Colonic mucosa (tissue), 4 donors: ENCODE results near the gene TJAP1. TPM values are rescaled to one million over a fixed set of nuclear protein-coding genes. Genes with fewer than 3 reads are reported as not detected.
A peak's percentile ranks its signal among the peaks of the same experiment; 100 is the strongest.

ENCODE experiments used
- DNase-seq: peaks from one replicate; pipeline ENCODE4 v3.0.0-alpha.2; 2020
- H3K27ac ChIP-seq: fragments of 200-600 bp; one replicate; pipeline ENCODE4 v1.8.0; 2021
- H3K27me3 ChIP-seq: fragments of 200-600 bp; one replicate; pipeline ENCODE4 v1.8.0; 2021
- H3K36me3 ChIP-seq: fragments of 200-600 bp; one replicate; pipeline ENCODE4 v1.8.0; 2021
- H3K4me1 ChIP-seq: fragments of 200-600 bp; one replicate; pipeline ENCODE4 v1.8.0; 2021; ENCODE audit warnings: mild to moderate bottlenecking
- H3K4me3 ChIP-seq: fragments of 200-600 bp; one replicate; pipeline ENCODE4 v1.8.0; 2021
- H3K9ac ChIP-seq, 2 donors: one replicate each; pipeline ENCODE4 v1.7.0; 2013; ENCODE audit warnings: control low read depth in 2 of 2, low read depth in 2 of 2, low read length in 2 of 2
- H3K9me3 ChIP-seq: fragments of 200-600 bp; one replicate; pipeline ENCODE4 v1.8.0; 2021
- intact Hi-C: fragments of 100-400 bp; cut with DNase I; formaldehyde crosslinking; loops from one replicate; pipeline ENCODE4 v1.14.1; 2022
- total RNA-seq, 2 donors: library from RNA; stranded (reverse); fragmentation: NEBNext Ultra II Directional in 1 of 2; extraction: Animal tissue kit (Norgen Biotek cat#: 25700) in 1 of 2; gene quantifications; one replicate each; pipeline ENCODE4 v1.2.1, GENCODE V29; 2021
- TF ChIP-seq, protein P1 (sequence below): fragments of 200-600 bp; IDR thresholded peaks from one replicate; pipeline ENCODE4 v1.8.0; 2022; ENCODE audit warnings: antibody characterized with exemption, mild to moderate bottlenecking
- donor health status: healthy.
- donor health status: DM: no; HTN: no; CAD: no.
- donor health status: DM: no; HTN: no; CAD: no.

TJAP1 gene
- total RNA-seq, 2 donors from 2014 or later, result 18.6 to 26.4 TPM

GRCh38 chr6:43517505-43518357, 40.4 kb downstream of the TJAP1 start:
- Histone ChIP-seq H3K27ac (peak overlapping the region; percentile 89), H3K4me1 (peaks cover 19% of the 10 kb centered on the region), H3K9me3 (no peaks in the 10 kb centered on the region), H3K27me3 (no peaks in the 10 kb centered on the region), H3K9ac (peak overlapping the region; percentile 75 to 97), H3K36me3 (peaks cover 14% of the 10 kb centered on the region), H3K4me3 (peak overlapping the region; percentile 97)
- TF ChIP-seq, protein P1, sequence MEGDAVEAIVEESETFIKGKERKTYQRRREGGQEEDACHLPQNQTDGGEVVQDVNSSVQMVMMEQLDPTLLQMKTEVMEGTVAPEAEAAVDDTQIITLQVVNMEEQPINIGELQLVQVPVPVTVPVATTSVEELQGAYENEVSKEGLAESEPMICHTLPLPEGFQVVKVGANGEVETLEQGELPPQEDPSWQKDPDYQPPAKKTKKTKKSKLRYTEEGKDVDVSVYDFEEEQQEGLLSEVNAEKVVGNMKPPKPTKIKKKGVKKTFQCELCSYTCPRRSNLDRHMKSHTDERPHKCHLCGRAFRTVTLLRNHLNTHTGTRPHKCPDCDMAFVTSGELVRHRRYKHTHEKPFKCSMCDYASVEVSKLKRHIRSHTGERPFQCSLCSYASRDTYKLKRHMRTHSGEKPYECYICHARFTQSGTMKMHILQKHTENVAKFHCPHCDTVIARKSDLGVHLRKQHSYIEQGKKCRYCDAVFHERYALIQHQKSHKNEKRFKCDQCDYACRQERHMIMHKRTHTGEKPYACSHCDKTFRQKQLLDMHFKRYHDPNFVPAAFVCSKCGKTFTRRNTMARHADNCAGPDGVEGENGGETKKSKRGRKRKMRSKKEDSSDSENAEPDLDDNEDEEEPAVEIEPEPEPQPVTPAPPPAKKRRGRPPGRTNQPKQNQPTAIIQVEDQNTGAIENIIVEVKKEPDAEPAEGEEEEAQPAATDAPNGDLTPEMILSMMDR, result no peak
- intact Hi-C loops, result no loop called here
- DNase-seq, result no peak

DNA sequence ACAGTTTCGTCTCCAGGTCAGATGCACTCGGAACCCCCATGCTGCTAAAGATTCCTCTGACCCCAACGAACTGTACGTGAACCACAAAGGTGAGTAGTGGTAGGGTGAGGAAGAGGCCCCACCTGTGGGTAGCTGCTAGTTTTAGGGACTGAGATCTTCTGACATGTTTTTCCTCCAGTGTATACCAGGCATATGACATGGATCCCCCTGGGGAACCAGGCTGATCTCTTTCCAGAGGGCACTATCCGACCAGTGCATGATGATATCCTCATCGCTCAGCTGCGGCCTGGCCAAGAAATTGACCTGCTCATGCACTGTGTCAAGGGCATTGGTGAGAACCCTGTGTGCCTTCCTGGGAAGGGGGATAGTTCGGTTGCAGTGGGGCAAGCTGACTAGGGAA, 42.7 kb downstream of the TJAP1 start:
- Histone ChIP-seq H3K27ac (no peak overlapping the region), H3K9ac (no peak overlapping the region), H3K4me1 (peaks cover 18% of the 10 kb centered on the region), H3K27me3 (no peaks in the 10 kb centered on the region), H3K4me3 (no peak overlapping the region), H3K36me3 (peaks cover 14% of the 10 kb centered on the region), H3K9me3 (no peaks in the 10 kb centered on the region)
- DNase-seq, result no peak
- intact Hi-C loops, result no loop called here
- TF ChIP-seq, protein P1, result no peak

- Histone ChIP-seq H3K36me3 (peaks cover 14% of the 10 kb centered on the region), H3K27ac (no peak overlapping the region), H3K9ac (no peak overlapping the region), H3K27me3 (no peaks in the 10 kb centered on the region), H3K4me3 (no peak overlapping the region), H3K9me3 (no peaks in the 10 kb centered on the region), H3K4me1 (peaks cover 7% of the 10 kb centered on the region)
- intact Hi-C loops, result no loop called here
- no peak for DNase-seq
- TF ChIP-seq, protein P1, result no peak
Measured at GRCh38 chr6:43521836-43522235, 44.5 kb downstream of the TJAP1 start.

DNA sequence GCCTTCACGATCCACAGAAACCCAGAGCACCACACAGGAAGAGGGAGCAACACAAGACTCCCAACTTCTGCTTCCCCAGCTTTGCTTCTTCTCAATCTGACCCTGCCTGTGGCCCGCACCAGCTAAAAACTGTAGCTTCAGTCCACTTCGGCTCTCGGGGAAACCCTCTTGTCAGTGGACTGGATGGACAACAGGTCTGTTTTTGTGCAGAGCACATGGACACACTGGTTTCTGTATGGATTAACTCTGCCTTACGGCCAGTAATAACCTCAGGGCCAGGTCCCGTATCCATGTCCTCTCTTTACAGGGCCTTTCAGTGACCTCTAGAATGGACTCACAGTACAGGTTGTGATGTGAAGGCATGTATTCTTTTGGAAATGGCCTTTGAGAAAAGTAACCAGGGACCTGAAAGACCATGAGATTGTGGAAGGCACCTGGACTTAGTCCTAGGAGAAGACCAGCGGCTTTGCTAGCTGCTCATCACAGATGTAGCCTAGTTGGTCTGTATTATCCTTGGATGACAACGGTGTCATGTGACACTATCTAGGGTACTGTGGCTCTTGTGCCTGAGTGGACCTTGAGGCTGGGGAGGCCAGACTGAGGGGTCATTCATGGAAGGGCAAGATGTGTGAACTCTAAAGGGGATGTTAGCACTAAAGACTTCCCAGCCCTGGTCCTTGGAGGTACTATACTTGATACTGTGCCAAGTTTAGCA, 45.3 kb downstream of the TJAP1 start:
- Histone ChIP-seq H3K27me3 (no peaks in the 10 kb centered on the region), H3K4me1 (peaks cover 7% of the 10 kb centered on the region), H3K36me3 (peaks cover 14% of the 10 kb centered on the region), H3K27ac (no peak overlapping the region), H3K9me3 (no peaks in the 10 kb centered on the region), H3K9ac (no peak overlapping the region), H3K4me3 (no peak overlapping the region)
- TF ChIP-seq, protein P1, result no peak
- intact Hi-C loops, result no loop called here
- DNase-seq, result no peak

GRCh38 chr6:43523284-43523683, 45.9 kb downstream of the TJAP1 start:
- H3K9me3 ChIP-seq, result no peaks in the 10 kb centered on the region
- TF ChIP-seq, protein P1, result no peak
- H3K27me3 ChIP-seq, result no peaks in the 10 kb centered on the region
- no peak overlapping the region for H3K9ac ChIP-seq
- peaks cover 2% of the 10 kb centered on the region for H3K4me1 ChIP-seq
- no peak for DNase-seq
- intact Hi-C loops, result no loop called here
- no peak overlapping the region for H3K4me3 ChIP-seq
- H3K27ac ChIP-seq, result no peak overlapping the region
- peaks cover 14% of the 10 kb centered on the region for H3K36me3 ChIP-seq
